Fibroblast of the aortic adventitia (primary cell): ENCODE data around the gene WDR91. TPM values are rescaled to one million over a fixed set of nuclear protein-coding genes. Genes with fewer than 3 reads are reported as not detected.

Experiments
- DNase-seq: peaks from one replicate; pipeline ENCODE4 v3.0.0-alpha.2; 2010; ENCODE audit warnings: low read depth
- H3K4me3 ChIP-seq: 2 replicates; pipeline ENCODE4 v1.5.1; 2011; ENCODE audit warnings: low read depth, mild to moderate bottlenecking, control low read depth, low read length, moderate library complexity
- total RNA-seq: library from RNA; depleted of rRNA; stranded (reverse); fragments of >200 nt; gene quantifications from 2 replicates; pipeline ENCODE4 v1.2.3, GENCODE V29; 2012; ENCODE audit warnings: low replicate concordance
- TF ChIP-seq, protein P1 (sequence below): IDR thresholded peaks from 2 replicates; pipeline ENCODE4 v1.5.1; 2011; ENCODE audit warnings: mild to moderate bottlenecking, low read length, control low read depth, inconsistent platforms; ENCODE audit not compliant: insufficient read depth

Gene WDR91
- total RNA-seq, 1 donor = 6.5 TPM

DNA sequence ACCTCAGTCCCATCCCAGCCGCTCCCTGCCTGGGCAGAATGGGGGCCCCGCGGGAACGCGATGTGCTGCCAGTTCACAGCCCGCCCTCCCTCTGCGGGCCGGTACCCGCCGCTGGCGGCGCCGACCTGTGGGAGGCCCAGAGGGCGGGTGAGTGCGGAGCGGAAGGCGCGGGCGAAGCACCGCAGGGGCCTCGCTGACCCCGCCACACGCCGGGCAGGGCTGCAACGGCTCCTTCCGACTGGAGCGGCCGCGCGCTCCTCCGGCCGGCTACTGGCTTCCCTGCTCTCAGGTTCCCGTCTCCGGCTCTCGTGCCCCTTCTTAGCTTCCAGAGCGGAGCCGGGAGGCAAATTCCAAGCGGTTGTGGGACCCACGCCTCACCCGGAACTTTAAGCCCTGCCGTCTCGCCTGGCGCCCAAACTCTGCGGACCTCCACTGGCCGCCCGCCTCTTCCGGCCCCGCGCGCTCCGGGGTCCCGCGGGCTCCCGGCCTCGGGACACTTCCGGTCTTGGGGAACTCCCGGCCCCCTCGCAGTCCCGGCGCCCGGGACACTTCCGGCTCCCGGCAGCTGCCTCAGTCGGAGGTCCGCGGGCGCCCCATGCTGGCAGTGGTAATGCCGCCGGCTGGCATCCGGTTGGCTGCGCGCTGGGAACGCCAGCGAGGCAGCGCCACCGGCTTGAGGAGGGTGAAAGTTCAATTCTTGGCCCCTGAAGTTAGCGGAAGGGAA lies 40.9 kb downstream of the WDR91 start, which contains the start of gene CYREN:
Gene CYREN (minus strand): TSS at position 434 of the 724 bp plus-strand sequence. CDS start 1,785 bp downstream, outside the sequence.
- peak; percentile 90 for DNase-seq
- peak within 1 kb of the TSS; percentile 81 for H3K4me3 ChIP-seq
- TF ChIP-seq, protein P1, sequence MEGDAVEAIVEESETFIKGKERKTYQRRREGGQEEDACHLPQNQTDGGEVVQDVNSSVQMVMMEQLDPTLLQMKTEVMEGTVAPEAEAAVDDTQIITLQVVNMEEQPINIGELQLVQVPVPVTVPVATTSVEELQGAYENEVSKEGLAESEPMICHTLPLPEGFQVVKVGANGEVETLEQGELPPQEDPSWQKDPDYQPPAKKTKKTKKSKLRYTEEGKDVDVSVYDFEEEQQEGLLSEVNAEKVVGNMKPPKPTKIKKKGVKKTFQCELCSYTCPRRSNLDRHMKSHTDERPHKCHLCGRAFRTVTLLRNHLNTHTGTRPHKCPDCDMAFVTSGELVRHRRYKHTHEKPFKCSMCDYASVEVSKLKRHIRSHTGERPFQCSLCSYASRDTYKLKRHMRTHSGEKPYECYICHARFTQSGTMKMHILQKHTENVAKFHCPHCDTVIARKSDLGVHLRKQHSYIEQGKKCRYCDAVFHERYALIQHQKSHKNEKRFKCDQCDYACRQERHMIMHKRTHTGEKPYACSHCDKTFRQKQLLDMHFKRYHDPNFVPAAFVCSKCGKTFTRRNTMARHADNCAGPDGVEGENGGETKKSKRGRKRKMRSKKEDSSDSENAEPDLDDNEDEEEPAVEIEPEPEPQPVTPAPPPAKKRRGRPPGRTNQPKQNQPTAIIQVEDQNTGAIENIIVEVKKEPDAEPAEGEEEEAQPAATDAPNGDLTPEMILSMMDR = peak; percentile 52

- peak; percentile 43 for DNase-seq
- TF ChIP-seq, protein P1 = no peak
- H3K4me3 ChIP-seq = peak overlapping the region; percentile 81
Observed at GRCh38 chr7:135169964-135170273, 41.4 kb downstream of the WDR91 start.

GRCh38 chr7:135169141-135169963 lies 42.0 kb downstream of the WDR91 start:
- DNase-seq = peak; percentile 59
- TF ChIP-seq, protein P1 = peak; percentile 38
- peak overlapping the region; percentile 81 for H3K4me3 ChIP-seq

- H3K4me3 ChIP-seq = peak overlapping the region; percentile 81
- TF ChIP-seq, protein P1 = no peak
- DNase-seq = no peak
Observed at GRCh38 chr7:135168489-135169140, 42.7 kb downstream of the WDR91 start.

DNA sequence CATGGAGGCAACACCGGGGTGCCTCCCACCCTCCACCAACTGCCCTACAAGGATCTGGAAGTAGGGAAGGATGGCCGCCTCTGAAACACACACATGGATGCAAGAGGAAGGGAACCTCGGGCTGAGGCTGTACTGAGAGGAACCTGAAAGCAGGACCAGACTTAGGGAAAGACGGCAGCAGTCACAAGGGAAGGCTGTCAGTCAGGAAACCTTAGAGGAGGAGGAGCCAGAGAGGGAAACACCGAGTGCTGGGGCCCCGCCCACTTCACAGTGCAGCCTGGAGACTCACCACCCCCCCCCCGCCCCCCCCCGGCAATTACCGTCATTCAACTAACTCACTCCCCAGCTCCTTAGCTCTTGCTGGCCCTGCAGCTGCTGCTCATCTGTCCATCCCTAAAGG lies 43.3 kb downstream of the WDR91 start:
- H3K4me3 ChIP-seq = no peak overlapping the region
- DNase-seq = no peak
- TF ChIP-seq, protein P1 = no peak

GRCh38 chr7:135167365-135167917 lies 43.9 kb downstream of the WDR91 start:
- no peak for DNase-seq
- H3K4me3 ChIP-seq = no peak overlapping the region
- TF ChIP-seq, protein P1 = no peak
